Lower leg skin (tissue), 3 donors: ENCODE measurements around the gene UGT3A2.

Source experiments
- POLR2A ChIP-seq, 2 donors: fragments of 450-650 bp; IDR thresholded peaks; one replicate each; pipeline ENCODE4 v1.6.1; 2016 to 2017; ENCODE audit warnings: antibody characterized with exemption in 2 of 2, mild to moderate bottlenecking in 1 of 2, moderate library complexity in 1 of 2
- TF ChIP-seq, protein P1 (sequence below), 3 donors: fragments of 450-650 bp; IDR thresholded peaks; one replicate each; pipeline ENCODE4 v1.5.1; 2016; ENCODE audit warnings: antibody characterized with exemption in 3 of 3, mild to moderate bottlenecking in 3 of 3, moderate library complexity in 2 of 3

DNA sequence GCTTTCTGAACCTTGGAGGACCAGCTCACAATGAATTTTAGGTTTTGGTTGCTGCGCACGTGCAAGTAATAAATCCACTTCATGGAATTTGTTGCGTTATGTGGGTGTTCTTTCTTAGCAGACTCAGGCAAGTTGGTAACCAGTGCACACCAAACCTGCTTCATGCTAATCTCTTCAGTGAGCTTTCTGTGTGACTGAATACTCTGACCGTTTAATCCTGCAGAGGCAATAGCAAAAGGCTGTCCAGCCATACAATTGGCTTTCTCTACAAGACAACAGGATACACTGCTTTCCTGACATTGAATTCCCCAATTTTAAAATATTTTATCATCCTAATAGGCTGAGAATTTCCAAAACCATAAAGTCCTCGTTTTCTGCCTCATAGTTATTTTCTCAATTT, 10.3 kb downstream of the UGT3A2 start:
- TF ChIP-seq, protein P1, sequence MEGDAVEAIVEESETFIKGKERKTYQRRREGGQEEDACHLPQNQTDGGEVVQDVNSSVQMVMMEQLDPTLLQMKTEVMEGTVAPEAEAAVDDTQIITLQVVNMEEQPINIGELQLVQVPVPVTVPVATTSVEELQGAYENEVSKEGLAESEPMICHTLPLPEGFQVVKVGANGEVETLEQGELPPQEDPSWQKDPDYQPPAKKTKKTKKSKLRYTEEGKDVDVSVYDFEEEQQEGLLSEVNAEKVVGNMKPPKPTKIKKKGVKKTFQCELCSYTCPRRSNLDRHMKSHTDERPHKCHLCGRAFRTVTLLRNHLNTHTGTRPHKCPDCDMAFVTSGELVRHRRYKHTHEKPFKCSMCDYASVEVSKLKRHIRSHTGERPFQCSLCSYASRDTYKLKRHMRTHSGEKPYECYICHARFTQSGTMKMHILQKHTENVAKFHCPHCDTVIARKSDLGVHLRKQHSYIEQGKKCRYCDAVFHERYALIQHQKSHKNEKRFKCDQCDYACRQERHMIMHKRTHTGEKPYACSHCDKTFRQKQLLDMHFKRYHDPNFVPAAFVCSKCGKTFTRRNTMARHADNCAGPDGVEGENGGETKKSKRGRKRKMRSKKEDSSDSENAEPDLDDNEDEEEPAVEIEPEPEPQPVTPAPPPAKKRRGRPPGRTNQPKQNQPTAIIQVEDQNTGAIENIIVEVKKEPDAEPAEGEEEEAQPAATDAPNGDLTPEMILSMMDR (IDR thresholded peaks at IDR 0.05) = no peak
- no peak for TF ChIP-seq POLR2A (IDR thresholded peaks at IDR 0.05)
